Measurements from ENCODE around the gene TUT4. TPM values are rescaled to one million over a fixed set of nuclear protein-coding genes. Genes with fewer than 3 reads are reported as not detected.
A peak's percentile ranks its signal among the peaks of the same experiment; 100 is the strongest.

TUT4 gene
- total RNA-seq, 1 donor from 2014 or later: 17.6 TPM

- TF ChIP-seq CTCF (IDR thresholded peaks at IDR 0.05; ENCODE audit: insufficient read depth, low read length, severe bottlenecking): no peak
- H3K36me3 ChIP-seq (ENCODE audit: control insufficient read depth, insufficient read depth, low read length): peaks cover 5% of the 10 kb centered on the region
- DNase-seq (ENCODE audit: low read depth) (peak; percentile 60), FAIRE-seq (no peak)
- H3K4me3 ChIP-seq (ENCODE audit: low read depth, low read length): no peak overlapping the region
- H3K27me3 ChIP-seq (ENCODE audit: control insufficient read depth, insufficient read depth, low read length): no peaks in the 10 kb centered on the region
These were observed 126.5 kb downstream of the TUT4 start for GRCh38 chr1:52426371-52426770.

- TF ChIP-seq CTCF (IDR thresholded peaks at IDR 0.05; ENCODE audit: insufficient read depth, low read length, severe bottlenecking): no peak
- no peak for FAIRE-seq
- H3K4me3 ChIP-seq (ENCODE audit: low read depth, low read length): no peak overlapping the region
- H3K36me3 ChIP-seq (ENCODE audit: control insufficient read depth, insufficient read depth, low read length): peaks cover 3% of the 10 kb centered on the region
- peak; percentile 12 for DNase-seq (ENCODE audit: low read depth)
- no peaks in the 10 kb centered on the region for H3K27me3 ChIP-seq (ENCODE audit: control insufficient read depth, insufficient read depth, low read length)
These were observed 128.1 kb downstream of the TUT4 start for GRCh38 chr1:52424813-52425212.

GRCh38 chr1:52424231-52424636, 128.7 kb downstream of the TUT4 start:
- DNase-seq (ENCODE audit: low read depth): no peak
- Histone ChIP-seq H3K27me3 (ENCODE audit: control insufficient read depth, insufficient read depth, low read length) (no peaks in the 10 kb centered on the region), H3K4me3 (ENCODE audit: low read depth, low read length) (no peak overlapping the region), H3K36me3 (ENCODE audit: control insufficient read depth, insufficient read depth, low read length) (peaks cover 3% of the 10 kb centered on the region)
- no peak for TF ChIP-seq CTCF (IDR thresholded peaks at IDR 0.05; ENCODE audit: insufficient read depth, low read length, severe bottlenecking)
- no peak for FAIRE-seq

- FAIRE-seq (no peak), DNase-seq (ENCODE audit: low read depth) (no peak)
- H3K36me3 ChIP-seq (ENCODE audit: control insufficient read depth, insufficient read depth, low read length): peaks cover 3% of the 10 kb centered on the region
- no peak overlapping the region for H3K4me3 ChIP-seq (ENCODE audit: low read depth, low read length)
- TF ChIP-seq CTCF (IDR thresholded peaks at IDR 0.05; ENCODE audit: insufficient read depth, low read length, severe bottlenecking): no peak
- H3K27me3 ChIP-seq (ENCODE audit: control insufficient read depth, insufficient read depth, low read length): no peaks in the 10 kb centered on the region
These were observed 129.1 kb downstream of the TUT4 start for GRCh38 chr1:52423771-52424170.

- DNase-seq (ENCODE audit: low read depth) (no peak), FAIRE-seq (no peak)
- H3K36me3 ChIP-seq (ENCODE audit: control insufficient read depth, insufficient read depth, low read length): peaks cover 3% of the 10 kb centered on the region
- H3K27me3 ChIP-seq (ENCODE audit: control insufficient read depth, insufficient read depth, low read length): no peaks in the 10 kb centered on the region
- no peak overlapping the region for H3K4me3 ChIP-seq (ENCODE audit: low read depth, low read length)
- no peak for TF ChIP-seq CTCF (IDR thresholded peaks at IDR 0.05; ENCODE audit: insufficient read depth, low read length, severe bottlenecking)
These were observed 129.8 kb downstream of the TUT4 start for GRCh38 chr1:52423055-52423454.

- FAIRE-seq (no peak), DNase-seq (ENCODE audit: low read depth) (no peak)
- Histone ChIP-seq H3K4me3 (ENCODE audit: low read depth, low read length) (no peak overlapping the region), H3K36me3 (ENCODE audit: control insufficient read depth, insufficient read depth, low read length) (peaks cover 8% of the 10 kb centered on the region), H3K27me3 (ENCODE audit: control insufficient read depth, insufficient read depth, low read length) (no peaks in the 10 kb centered on the region)
- no peak for TF ChIP-seq CTCF (IDR thresholded peaks at IDR 0.05; ENCODE audit: insufficient read depth, low read length, severe bottlenecking)
These were observed 132.2 kb downstream of the TUT4 start for GRCh38 chr1:52420713-52421112.
